Mesendoderm (in vitro differentiated cells): Measurements from ENCODE around the gene PITX3.

Experiments
- DNase-seq: peaks from one replicate; pipeline ENCODE4 v3.0.0; 2013
- H2AK5ac ChIP-seq: 2 replicates; pipeline ENCODE4 v1.6.1; 2013; ENCODE audit warnings: low read length, inconsistent platforms
- H2BK120ac ChIP-seq: 2 replicates; pipeline ENCODE4 v1.6.1; 2013; ENCODE audit warnings: low read depth, mild to moderate bottlenecking, low read length, moderate library complexity, mixed read lengths
- H2BK15ac ChIP-seq: replicated peaks from 2 replicates; pipeline ENCODE4 v1.6.1; 2013; ENCODE audit warnings: low read depth, mild to moderate bottlenecking, moderate library complexity
- H2BK5ac ChIP-seq: 2 replicates; pipeline ENCODE4 v1.6.1; 2013; ENCODE audit warnings: low read length, inconsistent platforms
- H3K18ac ChIP-seq: 2 replicates; pipeline ENCODE4 v1.6.1; 2013; ENCODE audit warnings: mild to moderate bottlenecking, low read length, mixed read lengths
- H3K23ac ChIP-seq: one replicate; pipeline ENCODE4 v1.6.1; 2013; ENCODE audit warnings: low read length
- H3K27ac ChIP-seq: 2 replicates; pipeline ENCODE4 v1.5.1; 2013; ENCODE audit warnings: low read depth, mild to moderate bottlenecking, inconsistent platforms, low read length, moderate library complexity
- H3K27me3 ChIP-seq: 2 replicates; pipeline ENCODE4 v1.6.1; 2013; ENCODE audit warnings: low read length, control low read depth, mild to moderate bottlenecking, inconsistent platforms; ENCODE audit not compliant: insufficient read depth, poor library complexity
- H3K36me3 ChIP-seq: 2 replicates; pipeline ENCODE4 v1.6.1; 2013; ENCODE audit warnings: low read length, inconsistent platforms; ENCODE audit not compliant: control insufficient read depth, insufficient read depth
- H3K4ac ChIP-seq: one replicate; pipeline ENCODE4 v1.6.1; 2013; ENCODE audit warnings: low read depth, mild to moderate bottlenecking, low read length, moderate library complexity
- H3K4me1 ChIP-seq: 2 replicates; pipeline ENCODE4 v1.6.1; 2013; ENCODE audit warnings: low read depth, low read length, inconsistent platforms; ENCODE audit not compliant: control insufficient read depth
- H3K4me2 ChIP-seq: 2 replicates; pipeline ENCODE4 v1.6.1; 2013; ENCODE audit warnings: low read length
- H3K4me3 ChIP-seq: 2 replicates; pipeline ENCODE4 v1.5.1; 2013; ENCODE audit warnings: mild to moderate bottlenecking, low read length
- H3K56ac ChIP-seq: one replicate; pipeline ENCODE4 v1.6.1; 2013; ENCODE audit warnings: low read length
- H3K79me1 ChIP-seq: 2 replicates; pipeline ENCODE4 v1.6.1; 2013; ENCODE audit warnings: low read length, inconsistent platforms
- H3K79me2 ChIP-seq: 2 replicates; pipeline ENCODE4 v1.6.1; 2013; ENCODE audit warnings: mild to moderate bottlenecking, low read length; ENCODE audit not compliant: control insufficient read depth, insufficient read depth
- H3K9ac ChIP-seq: 2 replicates; pipeline ENCODE4 v1.6.1; 2013; ENCODE audit warnings: low read length, inconsistent platforms
- H4K5ac ChIP-seq: one replicate; pipeline ENCODE4 v1.6.1; 2013; ENCODE audit warnings: low read length
- H4K8ac ChIP-seq: one replicate; pipeline ENCODE4 v1.6.1; 2013; ENCODE audit warnings: low read depth, mild to moderate bottlenecking, control low read depth, low read length, moderate library complexity
- WGBS: extraction: QIAGEN DNeasy Blood & Tissue Kit; methylation state at CpG from one replicate; pipeline ENCODE4 v1.1.7; 2013; ENCODE audit warnings: low lambda C conversion rate, missing lambda C conversion rate; ENCODE audit not compliant: insufficient coverage; ENCODE audit errors: extremely low coverage; 5-methylcytosine and 5-hydroxymethylcytosine counted together

Gene PITX3

GRCh38 chr10:102208311-102209035, 32.8 kb downstream of the PITX3 start:
- H3K4me1 ChIP-seq: no peaks in the 10 kb centered on the region
- no peak for DNase-seq
- no peak overlapping the region for H3K18ac ChIP-seq
- H4K5ac ChIP-seq: no peak overlapping the region
- H3K27ac ChIP-seq: no peak overlapping the region
- no peak overlapping the region for H2BK5ac ChIP-seq
- no peak overlapping the region for H3K56ac ChIP-seq
- no peak overlapping the region for H3K4ac ChIP-seq
- no peaks in the 10 kb centered on the region for H3K36me3 ChIP-seq
- no peaks in the 10 kb centered on the region for H3K27me3 ChIP-seq
- H3K79me2 ChIP-seq: no peaks in the 10 kb centered on the region
- H3K9ac ChIP-seq: no peak overlapping the region
- no peak overlapping the region for H2BK15ac ChIP-seq
- H2AK5ac ChIP-seq: no peak overlapping the region
- no peaks in the 10 kb centered on the region for H3K79me1 ChIP-seq
- H4K8ac ChIP-seq: no peak overlapping the region
- H3K23ac ChIP-seq: no peak overlapping the region
- H3K4me3 ChIP-seq: no peak overlapping the region
- H2BK120ac ChIP-seq: no peak overlapping the region
- WGBS: no CpG with 5 or more reads among the region's 5 CpGs
- no peak overlapping the region for H3K4me2 ChIP-seq

GRCh38 chr10:102202386-102202785, 38.9 kb downstream of the PITX3 start:
- Histone ChIP-seq H3K23ac (no peak overlapping the region), H4K8ac (no peak overlapping the region), H3K4me2 (no peak overlapping the region), H3K79me2 (no peaks in the 10 kb centered on the region), H2BK5ac (no peak overlapping the region), H2BK120ac (no peak overlapping the region), H3K4ac (no peak overlapping the region), H3K36me3 (no peaks in the 10 kb centered on the region), H2BK15ac (no peak overlapping the region), H3K56ac (no peak overlapping the region), H3K4me1 (no peaks in the 10 kb centered on the region), H3K18ac (no peak overlapping the region), H3K4me3 (no peak overlapping the region), H4K5ac (no peak overlapping the region), H3K27me3 (no peaks in the 10 kb centered on the region), H2AK5ac (no peak overlapping the region), H3K79me1 (no peaks in the 10 kb centered on the region), H3K27ac (no peak overlapping the region), H3K9ac (no peak overlapping the region)
- DNase-seq: no peak
- no CpG with 5 or more reads among the region's 1 CpG for WGBS

GRCh38 chr10:102200751-102201640, 40.3 kb downstream of the PITX3 start:
- no peak overlapping the region for H2AK5ac ChIP-seq
- H4K5ac ChIP-seq: no peak overlapping the region
- H3K27ac ChIP-seq: no peak overlapping the region
- H4K8ac ChIP-seq: no peak overlapping the region
- no peaks in the 10 kb centered on the region for H3K36me3 ChIP-seq
- H3K4me2 ChIP-seq: no peak overlapping the region
- DNase-seq: no peak
- no peak overlapping the region for H3K9ac ChIP-seq
- H3K23ac ChIP-seq: no peak overlapping the region
- no peak overlapping the region for H2BK5ac ChIP-seq
- WGBS: no CpG with 5 or more reads among the region's 34 CpGs
- H3K4me3 ChIP-seq: no peak overlapping the region
- H3K4me1 ChIP-seq: no peaks in the 10 kb centered on the region
- no peaks in the 10 kb centered on the region for H3K79me2 ChIP-seq
- H3K56ac ChIP-seq: no peak overlapping the region
- H2BK15ac ChIP-seq: no peak overlapping the region
- no peaks in the 10 kb centered on the region for H3K79me1 ChIP-seq
- no peak overlapping the region for H3K18ac ChIP-seq
- H2BK120ac ChIP-seq: no peak overlapping the region
- H3K27me3 ChIP-seq: no peaks in the 10 kb centered on the region
- H3K4ac ChIP-seq: no peak overlapping the region

- Histone ChIP-seq H2AK5ac (no peak overlapping the region), H3K4me3 (no peak overlapping the region), H4K5ac (no peak overlapping the region), H3K27me3 (no peaks in the 10 kb centered on the region), H3K9ac (no peak overlapping the region), H4K8ac (no peak overlapping the region), H2BK120ac (no peak overlapping the region), H3K18ac (no peak overlapping the region), H3K27ac (no peak overlapping the region), H3K4me1 (no peaks in the 10 kb centered on the region), H3K79me1 (no peaks in the 10 kb centered on the region), H2BK5ac (no peak overlapping the region), H3K79me2 (no peaks in the 10 kb centered on the region), H2BK15ac (no peak overlapping the region), H3K4me2 (no peak overlapping the region), H3K36me3 (no peaks in the 10 kb centered on the region), H3K4ac (no peak overlapping the region), H3K56ac (no peak overlapping the region), H3K23ac (no peak overlapping the region)
- no CpG with 5 or more reads among the region's 2 CpGs for WGBS
- no peak for DNase-seq
Measured at GRCh38 chr10:102198027-102198426, 43.3 kb downstream of the PITX3 start.

- H3K18ac ChIP-seq: no peak overlapping the region
- no peak overlapping the region for H3K23ac ChIP-seq
- no peak overlapping the region for H2AK5ac ChIP-seq
- no peak overlapping the region for H3K4me3 ChIP-seq
- no peak overlapping the region for H3K9ac ChIP-seq
- WGBS: no CpG with 5 or more reads among the region's 2 CpGs
- no peak overlapping the region for H4K5ac ChIP-seq
- no peaks in the 10 kb centered on the region for H3K27me3 ChIP-seq
- no peak overlapping the region for H4K8ac ChIP-seq
- H3K79me2 ChIP-seq: no peaks in the 10 kb centered on the region
- no peak overlapping the region for H3K27ac ChIP-seq
- no peaks in the 10 kb centered on the region for H3K79me1 ChIP-seq
- no peak overlapping the region for H2BK120ac ChIP-seq
- no peak overlapping the region for H2BK15ac ChIP-seq
- H3K4me1 ChIP-seq: no peaks in the 10 kb centered on the region
- no peaks in the 10 kb centered on the region for H3K36me3 ChIP-seq
- H2BK5ac ChIP-seq: no peak overlapping the region
- no peak overlapping the region for H3K56ac ChIP-seq
- DNase-seq: no peak
- H3K4me2 ChIP-seq: no peak overlapping the region
- H3K4ac ChIP-seq: no peak overlapping the region
Measured at GRCh38 chr10:102196893-102197292, 44.4 kb downstream of the PITX3 start.
